ENCODE measurements around the gene ARF4. TPM values are rescaled to one million over a fixed set of nuclear protein-coding genes. Genes with fewer than 3 reads are reported as not detected.

Gene ARF4
- total RNA-seq: 361 and 373 TPM in 2 replicates

GRCh38 chr3:57597127-57597923, at the start of gene ARF4:
ARF4 (minus strand) TSS chr3:57597344; CDS start chr3:57597140, 204 bp downstream.

GRCh38 chr3:57555738-57556458, 41.2 kb downstream of the ARF4 start, which contains the start of gene PDE12:
PDE12 (plus strand) TSS chr3:57556274; CDS start chr3:57556380, 106 bp downstream.

GRCh38 chr3:57544181-57545125, 52.7 kb downstream of the ARF4 start, which contains the start of gene DNAH12:
DNAH12 (minus strand) TSS chr3:57544344; CDS start chr3:57542870, 1,474 bp downstream.

Other genes with a start within 250 kb of the ARF4 start
- gene DNAH12, start 53.0 kb downstream of the ARF4 start, total RNA-seq: not detected in 2 replicates
- 15.3 and 16.8 TPM in 2 replicates for gene PDE12, start 41.1 kb downstream of the ARF4 start, total RNA-seq
- 14.7 and 21.1 TPM in 2 replicates for gene DENND6A, start 95.7 kb upstream of the ARF4 start, total RNA-seq
- 25.9 and 32.4 TPM in 2 replicates for gene SLMAP, start 159.0 kb upstream of the ARF4 start, total RNA-seq

All from myometrial cell (primary cell).